Ishikawa (cell line): ENCODE measurements around the gene NEK8.

ENCODE experiments used
- CEBPB ChIP-seq: IDR thresholded peaks from 2 replicates; pipeline ENCODE4 v1.6.1; 2012
- TAF1 ChIP-seq: IDR thresholded peaks from 2 replicates; pipeline ENCODE4 v1.6.1; 2012; ENCODE audit warnings: low read depth, mild to moderate bottlenecking
- TEAD4 ChIP-seq: IDR thresholded peaks from 2 replicates; pipeline ENCODE4 v1.6.1; 2012

DNA sequence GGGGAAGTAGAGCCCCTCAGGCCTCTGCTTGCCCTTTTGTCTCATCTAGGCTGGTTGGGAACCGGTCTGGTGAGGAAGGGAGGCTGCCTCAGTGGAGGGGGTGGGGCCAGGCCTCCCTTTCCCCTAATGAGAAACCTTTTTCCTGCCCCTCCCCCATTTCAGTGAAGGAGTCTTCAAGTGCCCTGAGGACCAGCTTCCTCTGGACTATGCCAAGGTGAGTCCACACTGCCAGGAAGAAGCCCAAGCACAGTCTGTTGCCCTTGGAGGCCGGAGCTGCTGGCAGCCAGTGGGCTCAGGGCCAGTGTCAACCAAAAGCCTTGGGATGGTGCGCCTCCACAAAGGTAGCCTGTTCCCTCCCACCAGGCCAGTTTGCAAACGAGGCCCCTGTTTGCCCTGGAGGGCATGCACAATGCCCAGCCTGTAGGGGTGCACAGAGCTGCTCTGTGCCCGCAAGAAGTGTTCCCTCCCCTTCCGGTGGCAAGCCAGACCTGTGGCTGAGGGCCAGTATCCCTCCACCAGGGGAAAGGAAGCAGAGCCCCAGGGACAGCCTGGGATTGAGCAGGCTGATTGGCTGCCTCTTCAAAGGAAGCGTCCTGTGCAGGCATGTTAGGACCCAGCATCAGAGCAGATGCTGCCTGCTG is 18.6 kb downstream of the NEK8 start:
- no peak for TF ChIP-seq TAF1
- TF ChIP-seq CEBPB: no peak
- no peak for TF ChIP-seq TEAD4
